ENCODE measurements around the gene EHBP1L1.

GRCh38 chr11:65599955-65600246, 24.0 kb downstream of the EHBP1L1 start:
- TF ChIP-seq YY1 (IDR thresholded peaks at IDR 0.05; ENCODE audit: low read depth, low read length) (no peak), GTF2F1 (IDR thresholded peaks at IDR 0.05; ENCODE audit: borderline replicate concordance, low read depth, low read length) (no peak), EP300 (IDR thresholded peaks at IDR 0.05; ENCODE audit: borderline replicate concordance in 1 of 2, low read depth in 2 of 2, low read length in 2 of 2) (no peak)
- TF ChIP-seq, protein P1, sequence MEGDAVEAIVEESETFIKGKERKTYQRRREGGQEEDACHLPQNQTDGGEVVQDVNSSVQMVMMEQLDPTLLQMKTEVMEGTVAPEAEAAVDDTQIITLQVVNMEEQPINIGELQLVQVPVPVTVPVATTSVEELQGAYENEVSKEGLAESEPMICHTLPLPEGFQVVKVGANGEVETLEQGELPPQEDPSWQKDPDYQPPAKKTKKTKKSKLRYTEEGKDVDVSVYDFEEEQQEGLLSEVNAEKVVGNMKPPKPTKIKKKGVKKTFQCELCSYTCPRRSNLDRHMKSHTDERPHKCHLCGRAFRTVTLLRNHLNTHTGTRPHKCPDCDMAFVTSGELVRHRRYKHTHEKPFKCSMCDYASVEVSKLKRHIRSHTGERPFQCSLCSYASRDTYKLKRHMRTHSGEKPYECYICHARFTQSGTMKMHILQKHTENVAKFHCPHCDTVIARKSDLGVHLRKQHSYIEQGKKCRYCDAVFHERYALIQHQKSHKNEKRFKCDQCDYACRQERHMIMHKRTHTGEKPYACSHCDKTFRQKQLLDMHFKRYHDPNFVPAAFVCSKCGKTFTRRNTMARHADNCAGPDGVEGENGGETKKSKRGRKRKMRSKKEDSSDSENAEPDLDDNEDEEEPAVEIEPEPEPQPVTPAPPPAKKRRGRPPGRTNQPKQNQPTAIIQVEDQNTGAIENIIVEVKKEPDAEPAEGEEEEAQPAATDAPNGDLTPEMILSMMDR (IDR thresholded peaks at IDR 0.05; ENCODE audit: control extremely low read depth in 1 of 3, insufficient read depth in 1 of 3, low read depth in 1 of 3, low read length in 3 of 3), result no peak
